Mesenchymal stem cell (in vitro differentiated cells and primary cell): ENCODE measurements around the gene PLCL1.
A peak's percentile ranks its signal among the peaks of the same experiment; 100 is the strongest.
"Not testable (repeated sequence)": the region's sequence is repeated elsewhere in the genome, so short reads cannot be mapped to it uniquely, and the experiment has no call there.

Experiments used
- DNase-seq: peaks from one replicate; pipeline ENCODE4 v3.0.0-alpha.2; 2013
- H2AFZ ChIP-seq: one replicate; pipeline ENCODE4 v1.6.1; 2013; ENCODE audit warnings: low read depth, mild to moderate bottlenecking, control low read depth, inconsistent platforms, low read length, moderate library complexity
- H2AK5ac ChIP-seq: 2 replicates; pipeline ENCODE4 v1.6.1; 2013; ENCODE audit warnings: low read length, moderate library complexity, mild to moderate bottlenecking, inconsistent platforms; ENCODE audit not compliant: severe bottlenecking
- H2BK120ac ChIP-seq: one replicate; pipeline ENCODE4 v1.6.1; 2013; ENCODE audit warnings: low read depth, mild to moderate bottlenecking, inconsistent platforms, low read length, moderate library complexity
- H2BK12ac ChIP-seq, 2 experiments: one replicate each; pipeline ENCODE4 v1.6.1; 2013; ENCODE audit warnings: inconsistent platforms in 2 of 2, low read length in 2 of 2, mild to moderate bottlenecking in 2 of 2, moderate library complexity in 2 of 2, control low read depth in 1 of 2
- H2BK15ac ChIP-seq: one replicate; pipeline ENCODE4 v1.6.1; 2013; ENCODE audit warnings: mild to moderate bottlenecking, low read depth, inconsistent platforms; ENCODE audit not compliant: poor library complexity, severe bottlenecking
- H2BK5ac ChIP-seq: 2 replicates; pipeline ENCODE4 v1.6.1; 2013; ENCODE audit warnings: low read depth, mild to moderate bottlenecking, low read length, control low read depth, inconsistent platforms; ENCODE audit not compliant: poor library complexity, severe bottlenecking
- H3K14ac ChIP-seq, 2 experiments: one replicate each; pipeline ENCODE4 v1.6.1; 2013; ENCODE audit warnings: inconsistent platforms in 2 of 2, low read length in 2 of 2, control low read depth in 1 of 2, mild to moderate bottlenecking in 1 of 2, moderate library complexity in 1 of 2
- H3K18ac ChIP-seq, 2 experiments: one replicate each; pipeline ENCODE4 v1.6.1; 2013; ENCODE audit warnings: inconsistent platforms in 2 of 2, low read length in 2 of 2, control low read depth in 1 of 2, low read depth in 1 of 2, mild to moderate bottlenecking in 1 of 2
- H3K23ac ChIP-seq, 2 experiments: one replicate each; pipeline ENCODE4 v1.6.1; 2013; ENCODE audit warnings: inconsistent platforms in 2 of 2, low read length in 2 of 2, mild to moderate bottlenecking in 2 of 2, moderate library complexity in 2 of 2, control low read depth in 1 of 2
- H3K27ac ChIP-seq: 2 replicates; pipeline ENCODE4 v1.5.1; 2013; ENCODE audit warnings: mild to moderate bottlenecking, moderate library complexity, low read length, control low read depth, inconsistent platforms; ENCODE audit not compliant: poor library complexity, severe bottlenecking
- H3K27me3 ChIP-seq, 2 experiments: 2 replicates each; pipeline versions ENCODE4 v1.6.1 to v1.7.0; 2013; ENCODE audit warnings: low read length in 2 of 2, mild to moderate bottlenecking in 2 of 2, moderate library complexity in 2 of 2, control low read depth in 1 of 2, inconsistent platforms in 1 of 2; ENCODE audit not compliant: control insufficient read depth in 1 of 2, insufficient read depth in 1 of 2
- H3K36me3 ChIP-seq, 2 experiments: 2 replicates each; pipeline versions ENCODE4 v1.6.1 to v1.7.0; 2013; ENCODE audit warnings: low read length in 2 of 2, control low read depth in 1 of 2, inconsistent platforms in 1 of 2, low read depth in 1 of 2, mild to moderate bottlenecking in 1 of 2; ENCODE audit not compliant: insufficient read depth in 2 of 2, control insufficient read depth in 1 of 2
- H3K4ac ChIP-seq, 2 experiments: one replicate each; pipeline ENCODE4 v1.6.1; 2013; ENCODE audit warnings: inconsistent platforms in 2 of 2, low read length in 2 of 2, mild to moderate bottlenecking in 2 of 2, moderate library complexity in 2 of 2, control low read depth in 1 of 2, low read depth in 1 of 2
- H3K4me1 ChIP-seq: 2 replicates; pipeline ENCODE4 v1.6.1; 2013; ENCODE audit warnings: low read depth, low read length, control low read depth; ENCODE audit not compliant: control insufficient read depth, insufficient read depth
- H3K4me2 ChIP-seq: 2 replicates; pipeline ENCODE4 v1.6.1; 2013; ENCODE audit warnings: low read length, mild to moderate bottlenecking, inconsistent platforms; ENCODE audit not compliant: poor library complexity, severe bottlenecking
- H3K4me3 ChIP-seq, 2 experiments: 2 replicates each; pipeline versions ENCODE4 v1.5.1 to v1.7.0; 2013; ENCODE audit warnings: low read length in 2 of 2, mild to moderate bottlenecking in 2 of 2, control low read depth in 1 of 2, low read depth in 1 of 2; ENCODE audit not compliant: insufficient read depth in 1 of 2
- H3K79me1 ChIP-seq: replicated peaks from 2 replicates; pipeline ENCODE4 v1.6.1; 2013; ENCODE audit warnings: mild to moderate bottlenecking, control low read depth, low read length, inconsistent platforms; ENCODE audit not compliant: poor library complexity, severe bottlenecking
- H3K9ac ChIP-seq: 2 replicates; pipeline ENCODE4 v1.7.0; 2013; ENCODE audit warnings: mild to moderate bottlenecking, low read length, moderate library complexity
- H3K9me3 ChIP-seq: 2 replicates; pipeline ENCODE4 v1.7.0; 2013; ENCODE audit warnings: mild to moderate bottlenecking, low read length; ENCODE audit not compliant: control insufficient read depth
- H4K8ac ChIP-seq: one replicate; pipeline ENCODE4 v1.6.1; 2013; ENCODE audit warnings: inconsistent platforms, mild to moderate bottlenecking, low read length, moderate library complexity
- H4K91ac ChIP-seq: one replicate; pipeline ENCODE4 v1.6.1; 2013; ENCODE audit warnings: mild to moderate bottlenecking, low read length, inconsistent platforms
- WGBS: methylation state at CpG from one replicate; pipeline ENCODE4 v1.1.7; 2013; ENCODE audit warnings: mixed read lengths; 5-methylcytosine and 5-hydroxymethylcytosine counted together

Gene PLCL1

GRCh38 chr2:197822333-197822732 is 17.9 kb downstream of the PLCL1 start:
- Histone ChIP-seq H2BK12ac (no peak overlapping the region), H3K14ac (no peak overlapping the region), H3K18ac (no peak overlapping the region), H3K4me3 (no peak overlapping the region), H3K4ac (no peak overlapping the region), H3K79me1 (no peaks in the 10 kb centered on the region), H3K4me2 (no peak overlapping the region), H4K91ac (no peak overlapping the region), H2BK15ac (no peak overlapping the region), H3K23ac (no peak overlapping the region), H4K8ac (no peak overlapping the region), H2BK5ac (no peak overlapping the region), H2AK5ac (no peak overlapping the region), H3K27me3 (peaks cover 0 to 9% of the 10 kb centered on the region in 2 experiments), H2BK120ac (no peak overlapping the region), H3K9me3 (no peaks in the 10 kb centered on the region), H3K4me1 (no peaks in the 10 kb centered on the region), H3K36me3 (no peaks in the 10 kb centered on the region), H3K9ac (no peak overlapping the region), H2AFZ (no peak overlapping the region), H3K27ac (no peak overlapping the region)
- no peak for DNase-seq
- 48% methylated on average over 2 of the region's 2 CpGs for WGBS

GRCh38 chr2:197827618-197828017 is 23.2 kb downstream of the PLCL1 start:
- WGBS: no CpG with 5 or more reads among the region's 2 CpGs
- H2BK12ac ChIP-seq: no peak overlapping the region
- no peak overlapping the region for H3K4me3 ChIP-seq
- H3K9me3 ChIP-seq: no peaks in the 10 kb centered on the region
- no peaks in the 10 kb centered on the region for H3K4me1 ChIP-seq
- no peak overlapping the region for H4K8ac ChIP-seq
- no peak overlapping the region for H2BK5ac ChIP-seq
- no peak overlapping the region for H3K9ac ChIP-seq
- H3K27me3 ChIP-seq: no peaks in the 10 kb centered on the region
- no peak overlapping the region for H2BK15ac ChIP-seq
- no peak overlapping the region for H2AK5ac ChIP-seq
- no peak overlapping the region for H2BK120ac ChIP-seq
- H3K36me3 ChIP-seq: no peaks in the 10 kb centered on the region
- no peak overlapping the region for H3K4me2 ChIP-seq
- H4K91ac ChIP-seq: no peak overlapping the region
- no peak overlapping the region for H3K18ac ChIP-seq
- H3K14ac ChIP-seq: no peak overlapping the region
- no peak overlapping the region for H2AFZ ChIP-seq
- DNase-seq: peak; percentile 26
- no peak overlapping the region for H3K27ac ChIP-seq
- H3K79me1 ChIP-seq: no peaks in the 10 kb centered on the region
- no peak overlapping the region for H3K23ac ChIP-seq
- no peak overlapping the region for H3K4ac ChIP-seq

- H3K9ac ChIP-seq: no peak overlapping the region
- H3K79me1 ChIP-seq: no peaks in the 10 kb centered on the region
- no peak overlapping the region for H4K8ac ChIP-seq
- no peaks in the 10 kb centered on the region for H3K4me1 ChIP-seq
- H2BK15ac ChIP-seq: no peak overlapping the region
- H2AFZ ChIP-seq: no peak overlapping the region
- no peak for DNase-seq
- H3K14ac ChIP-seq: no peak overlapping the region
- 83% methylated on average over 1 of the region's 1 CpG for WGBS
- H3K4ac ChIP-seq: no peak overlapping the region
- no peak overlapping the region for H3K23ac ChIP-seq
- H4K91ac ChIP-seq: no peak overlapping the region
- H2BK120ac ChIP-seq: no peak overlapping the region
- no peaks in the 10 kb centered on the region for H3K36me3 ChIP-seq
- no peaks in the 10 kb centered on the region for H3K27me3 ChIP-seq
- no peaks in the 10 kb centered on the region for H3K9me3 ChIP-seq
- no peak overlapping the region for H2AK5ac ChIP-seq
- H3K4me3 ChIP-seq: no peak overlapping the region
- no peak overlapping the region for H3K27ac ChIP-seq
- no peak overlapping the region for H2BK5ac ChIP-seq
- H2BK12ac ChIP-seq: no peak overlapping the region
- no peak overlapping the region for H3K4me2 ChIP-seq
- no peak overlapping the region for H3K18ac ChIP-seq
These were observed 24.2 kb downstream of the PLCL1 start for GRCh38 chr2:197828464-197829135.

GRCh38 chr2:197834771-197835170 is 30.4 kb downstream of the PLCL1 start:
- no CpG with 5 or more reads among the region's 2 CpGs for WGBS

More at GRCh38 chr2:197834771-197835170, 30.4 kb downstream of the PLCL1 start:
- not testable (repeated sequence) for DNase-seq, H3K4me1 ChIP-seq, H2BK12ac ChIP-seq, H3K9ac ChIP-seq, H2BK120ac ChIP-seq, H3K79me1 ChIP-seq, H3K9me3 ChIP-seq, H2BK15ac ChIP-seq, H3K4me3 ChIP-seq, H3K27me3 ChIP-seq, H4K91ac ChIP-seq, H3K4ac ChIP-seq, H2BK5ac ChIP-seq, H3K23ac ChIP-seq, H2AFZ ChIP-seq, H2AK5ac ChIP-seq, H3K14ac ChIP-seq, H3K18ac ChIP-seq, H3K27ac ChIP-seq, H3K36me3 ChIP-seq, H4K8ac ChIP-seq, H3K4me2 ChIP-seq
